Umbilical cord (tissue), 2 donors: ENCODE measurements around the gene MFN2. TPM values are rescaled to one million over a fixed set of nuclear protein-coding genes. Genes with fewer than 3 reads are reported as not detected.
A peak's percentile ranks its signal among the peaks of the same experiment; 100 is the strongest.
"Not testable (repeated sequence)": the region's sequence is repeated elsewhere in the genome, so short reads cannot be mapped to it uniquely, and the experiment has no call there.

Source experiments
- DNase-seq: peaks from one replicate; pipeline ENCODE4 v3.0.0-alpha.2; 2015; ENCODE audit warnings: low spot score
- total RNA-seq: library from RNA; depleted of rRNA; stranded (reverse); fragments of >200 nt; gene quantifications from one replicate; pipeline ENCODE4 v1.2.3, GENCODE V29; 2014; ENCODE audit warnings: low replicate concordance; ENCODE audit not compliant: insufficient read depth

The MFN2 gene
- total RNA-seq, 1 donor from 2014 or later = 25.5 TPM

DNA sequence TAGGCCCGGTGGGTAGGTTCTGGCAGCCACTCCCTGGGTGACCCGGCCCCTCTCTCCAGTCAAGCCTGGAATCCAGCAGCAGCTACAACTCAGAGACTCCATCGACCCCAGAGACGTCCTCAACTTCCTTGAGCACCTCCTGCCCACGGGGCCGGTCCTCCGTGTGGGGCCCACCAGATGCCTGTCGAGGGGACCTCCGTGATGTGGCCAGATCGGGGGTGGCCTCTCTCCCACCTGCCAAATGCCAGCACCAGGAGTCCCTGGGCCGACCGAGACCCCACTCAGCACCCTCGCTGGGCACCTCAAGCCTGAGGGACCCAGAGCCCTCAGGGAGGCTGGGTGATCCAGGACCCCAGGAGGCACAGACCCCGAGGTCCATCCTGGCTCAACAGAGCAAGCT lies 41.8 kb downstream of the MFN2 start:
- DNase-seq = no peak

DNA sequence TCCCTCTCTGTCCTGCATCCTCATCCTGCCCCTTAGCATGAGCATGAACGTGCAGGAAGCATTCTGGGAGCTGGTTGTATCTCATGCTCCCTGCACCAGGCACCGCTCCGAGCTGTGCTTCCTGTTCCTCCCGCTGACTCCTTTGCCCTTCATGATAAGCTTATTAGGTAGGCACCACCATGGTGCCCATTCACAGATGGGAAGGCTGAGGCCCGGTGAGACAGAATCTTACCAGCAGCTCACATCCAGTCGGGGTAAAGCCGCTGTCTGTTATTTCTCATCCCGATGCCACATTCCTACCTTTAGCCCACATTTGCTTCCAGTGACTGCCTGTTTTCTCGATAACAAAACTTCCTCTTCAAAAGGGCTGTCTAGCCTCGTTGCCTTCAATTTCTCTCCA lies 46.3 kb downstream of the MFN2 start:
- no peak for DNase-seq

DNA sequence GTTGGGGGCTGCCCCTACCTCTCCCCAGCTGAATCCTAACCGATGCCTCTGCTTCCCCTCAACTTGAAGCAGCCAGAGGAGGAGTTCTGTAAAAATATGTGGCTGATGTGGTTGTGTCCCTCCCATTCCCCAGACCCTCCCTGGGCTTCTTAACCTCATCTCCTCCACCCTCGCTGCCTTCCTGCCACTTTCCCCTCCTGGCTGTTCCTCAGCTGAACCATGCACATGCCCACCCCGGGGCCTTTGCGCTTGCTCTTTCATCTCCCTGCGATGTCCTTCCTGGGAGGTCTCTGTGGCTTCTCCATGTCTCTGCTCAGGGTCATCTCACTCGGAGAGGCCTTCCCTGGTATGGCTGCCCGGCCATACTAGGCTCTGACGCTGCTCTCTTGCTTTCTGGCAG lies 48.0 kb downstream of the MFN2 start:
- no peak for DNase-seq

DNA sequence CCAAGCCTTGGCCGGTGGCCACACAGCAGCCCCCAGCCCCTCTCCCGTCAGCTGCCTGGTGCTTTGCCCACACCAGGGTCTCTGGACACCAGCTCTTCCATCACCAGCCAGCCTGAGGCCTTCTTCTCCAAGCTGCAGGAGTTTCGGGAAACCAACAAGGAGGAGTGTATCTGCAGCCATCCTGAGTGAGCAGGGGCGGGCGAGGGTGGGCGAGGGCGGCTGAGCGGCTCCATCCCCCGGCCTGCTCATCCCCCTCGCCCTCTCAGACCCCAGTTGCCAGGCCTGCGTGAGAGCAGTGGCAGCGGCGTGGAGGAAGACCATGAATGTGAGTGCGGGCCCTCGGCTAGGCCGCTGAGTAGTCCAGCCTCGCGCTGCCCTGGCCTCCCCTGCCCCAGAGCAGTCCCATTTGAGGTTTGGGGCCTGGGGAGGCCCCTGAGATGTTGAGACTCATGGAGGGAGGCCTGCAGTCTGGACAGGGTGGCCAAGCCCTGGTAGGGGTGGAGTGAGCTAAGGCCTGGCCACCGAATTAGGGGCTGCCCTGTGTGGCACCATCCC lies 48.8 kb downstream of the MFN2 start:
- no peak for DNase-seq

DNA sequence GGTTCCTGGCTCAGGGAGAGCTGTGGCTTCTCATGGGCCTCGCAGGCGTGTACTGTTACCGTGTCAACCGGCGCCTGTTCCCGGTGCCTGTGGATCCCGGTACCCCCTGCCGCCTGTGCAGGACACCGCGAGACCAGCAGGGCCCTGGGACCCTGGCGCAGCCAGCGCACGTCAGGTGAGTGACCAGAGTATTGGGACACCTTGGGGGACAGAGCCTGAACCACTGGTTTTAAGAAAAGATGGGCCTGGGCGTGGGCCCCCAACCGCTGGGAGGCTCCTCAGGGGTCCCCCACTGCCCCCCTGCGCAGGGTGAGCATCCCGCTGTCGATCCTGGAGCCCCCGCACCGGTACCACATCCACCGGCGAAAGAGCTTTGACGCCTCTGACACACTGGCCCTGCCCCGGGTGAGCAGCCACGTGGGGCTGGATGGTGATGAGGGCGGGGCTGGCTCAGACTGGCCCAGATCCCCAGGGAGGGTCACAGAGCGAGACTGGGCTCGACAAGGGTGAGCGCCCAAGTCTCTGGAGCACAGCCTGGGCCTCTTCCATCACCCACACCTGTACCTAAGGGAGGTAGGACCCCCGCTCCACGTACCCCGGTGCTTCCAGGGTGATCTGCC lies 49.6 kb downstream of the MFN2 start:
- DNase-seq = no peak

DNA sequence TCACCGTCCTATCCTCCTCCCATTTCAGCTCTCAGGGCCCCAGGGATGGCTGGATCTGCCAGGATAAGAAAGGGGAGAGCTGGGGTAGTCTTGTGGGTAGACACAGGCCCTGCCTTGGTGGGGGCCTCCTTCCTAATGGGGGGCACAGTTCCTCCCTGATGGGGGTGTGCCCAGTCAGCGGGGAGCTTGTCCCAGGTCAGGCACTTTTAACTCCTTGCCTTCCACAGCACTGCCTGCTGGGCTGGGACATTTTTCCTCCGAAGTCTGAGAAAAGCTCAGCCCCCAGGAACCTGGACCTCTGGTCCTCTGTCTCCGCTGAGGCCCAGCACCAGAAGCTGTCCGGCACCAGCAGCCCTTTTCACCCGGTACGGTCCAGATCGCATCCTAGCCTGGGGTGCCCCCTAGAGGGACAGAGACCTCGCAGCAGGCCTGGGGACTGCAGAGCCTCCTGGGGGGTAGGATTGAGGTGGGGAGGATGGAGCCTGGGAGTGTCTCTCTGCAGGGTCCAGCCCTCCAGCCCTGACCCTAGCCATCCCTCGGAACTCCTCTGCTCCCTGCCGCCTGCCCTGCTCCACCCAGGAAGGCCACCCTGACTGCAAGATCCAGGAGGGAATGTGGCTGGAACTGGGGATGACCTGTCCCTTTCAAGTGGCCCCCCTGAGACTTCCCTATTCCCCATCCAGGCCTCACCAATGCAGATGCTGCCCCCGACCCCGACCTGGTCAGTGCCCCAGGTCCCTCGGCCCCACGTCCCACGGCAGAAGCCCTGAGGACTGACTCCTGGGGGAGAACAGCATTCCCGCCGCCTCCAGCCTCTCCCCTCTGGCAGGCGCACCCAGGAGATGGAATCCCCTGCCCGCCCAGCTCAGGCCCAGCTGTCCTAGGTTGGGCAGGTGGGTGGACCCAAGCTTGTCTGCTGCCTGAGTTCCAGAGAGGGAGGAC lies 51.1 kb downstream of the MFN2 start:
- no peak for DNase-seq

DNA sequence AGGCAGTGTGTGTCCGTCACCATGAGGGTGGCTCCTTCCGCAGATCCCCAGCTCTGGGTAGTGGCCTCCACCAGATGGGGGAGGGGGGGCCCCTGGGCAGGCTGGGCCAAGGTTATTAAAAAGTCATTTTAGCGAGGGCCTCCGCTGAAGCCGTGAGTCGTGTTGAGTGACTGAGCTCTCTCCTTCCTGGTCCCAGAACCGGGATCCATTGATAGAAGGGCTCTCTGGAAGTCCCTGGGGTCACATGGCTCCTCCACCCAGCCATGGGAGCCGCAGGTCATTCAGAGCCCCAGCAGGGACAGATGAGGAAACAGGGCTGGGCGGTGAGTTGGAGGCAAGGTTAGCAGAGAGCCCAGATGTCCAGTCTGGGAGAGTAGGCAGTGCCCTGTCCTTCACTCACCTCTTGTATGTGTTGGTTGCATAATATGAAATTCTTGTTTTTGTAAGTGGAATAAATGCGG lies 51.9 kb downstream of the MFN2 start:
- DNase-seq = no peak

DNA sequence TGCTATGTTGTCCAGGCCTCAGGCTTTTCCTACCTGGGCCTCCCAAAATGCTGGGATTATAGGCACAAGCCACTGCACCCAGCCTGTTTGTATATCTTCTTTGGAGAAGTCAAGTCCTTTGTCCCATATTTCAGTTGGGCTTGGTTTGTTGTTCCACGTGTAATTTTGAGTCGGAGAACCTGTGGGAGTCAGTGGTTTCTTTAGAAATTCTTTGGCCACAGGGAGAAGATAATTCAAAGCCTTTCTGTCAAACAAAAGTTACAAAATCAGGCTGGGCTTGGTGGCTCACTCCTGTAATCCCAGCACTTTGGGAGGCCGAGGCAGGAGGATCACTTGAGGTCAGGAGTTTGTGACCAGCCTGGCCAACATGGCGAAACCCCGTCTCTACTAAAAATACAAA lies 53.2 kb downstream of the MFN2 start:
- not testable (repeated sequence) for DNase-seq

DNA sequence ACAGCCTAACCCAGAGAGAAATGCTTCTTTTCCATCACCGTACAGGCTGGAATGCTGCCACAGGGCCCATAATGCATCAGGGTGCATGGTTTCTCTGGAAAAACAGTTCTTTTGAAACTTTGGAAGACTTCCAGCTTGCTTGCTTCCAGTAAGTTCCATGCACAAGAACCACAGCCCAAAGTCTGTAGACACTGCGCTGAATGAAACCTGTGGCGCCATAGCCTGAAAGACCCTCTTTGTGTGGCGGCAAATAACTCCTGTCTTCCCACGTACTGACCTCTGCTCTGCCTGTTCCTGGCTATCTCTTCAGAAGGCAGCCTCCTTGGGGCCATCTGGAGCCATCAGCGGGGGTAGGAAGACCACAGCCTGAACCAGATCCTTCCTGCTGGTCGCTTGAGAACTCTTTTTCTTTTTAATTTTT lies 54.1 kb downstream of the MFN2 start:
- peak; percentile 90 for DNase-seq

DNA sequence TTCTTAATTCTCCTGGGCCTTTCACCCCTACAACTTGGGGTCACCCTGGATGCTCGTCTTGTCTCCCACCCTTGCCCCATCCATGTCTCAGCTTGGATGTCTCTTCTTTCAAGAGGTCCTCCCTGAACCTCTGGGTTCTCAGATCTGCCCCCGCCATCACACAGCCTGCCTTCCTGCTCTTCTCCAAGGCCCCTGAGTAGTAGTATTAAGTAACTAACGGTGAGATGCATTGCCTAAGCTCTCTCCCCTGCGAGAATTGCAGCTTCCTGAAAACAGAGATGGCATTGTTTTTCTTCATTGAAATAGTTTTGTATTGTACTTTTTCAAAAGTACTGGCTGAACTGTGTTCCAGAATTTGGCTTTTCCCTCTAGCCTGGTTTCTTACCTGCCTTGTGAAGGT lies 55.1 kb downstream of the MFN2 start:
- DNase-seq = no peak

DNA sequence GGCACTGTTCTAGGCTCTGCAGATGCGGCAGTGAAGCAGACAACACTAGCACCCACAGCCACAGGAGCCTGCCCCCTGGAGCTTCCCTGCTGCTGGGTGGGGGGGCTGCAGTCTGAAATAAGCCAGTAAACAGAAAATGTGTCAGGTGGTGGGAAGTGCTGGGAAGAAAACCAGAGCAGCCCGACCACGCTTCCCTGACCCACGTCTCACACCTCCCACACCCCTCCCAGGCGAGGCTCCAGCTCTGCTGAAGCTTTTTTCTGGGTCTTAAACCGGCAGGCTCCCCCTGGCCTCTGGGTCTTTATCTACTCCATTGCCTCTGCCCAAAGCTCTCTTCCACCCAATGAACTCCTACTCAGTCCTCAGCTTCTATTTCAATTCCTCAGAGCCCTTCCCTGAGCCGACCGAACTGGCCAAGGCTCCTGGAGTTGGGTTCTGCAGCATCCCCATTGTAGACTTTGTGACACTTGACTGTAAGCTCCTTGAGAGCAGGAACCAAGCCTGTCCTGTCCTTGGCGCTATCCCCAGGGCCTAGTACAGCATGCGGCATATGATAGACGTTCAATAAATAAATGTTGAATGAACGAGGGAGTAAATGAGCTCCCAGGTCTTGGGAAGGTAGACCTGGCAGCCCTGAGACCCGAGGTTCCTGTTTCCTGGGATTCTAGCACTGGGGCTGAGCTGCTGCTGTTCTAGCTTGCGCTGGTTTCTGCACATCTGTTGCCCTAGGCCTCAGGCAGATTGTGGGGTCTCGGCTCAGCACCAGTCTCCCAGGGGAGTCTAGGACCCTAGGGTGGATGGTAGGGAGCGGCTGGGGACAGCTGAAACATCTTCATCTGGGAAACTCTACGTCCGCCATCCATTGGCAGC lies 57.5 kb downstream of the MFN2 start:
- DNase-seq = peak; percentile 56

DNA sequence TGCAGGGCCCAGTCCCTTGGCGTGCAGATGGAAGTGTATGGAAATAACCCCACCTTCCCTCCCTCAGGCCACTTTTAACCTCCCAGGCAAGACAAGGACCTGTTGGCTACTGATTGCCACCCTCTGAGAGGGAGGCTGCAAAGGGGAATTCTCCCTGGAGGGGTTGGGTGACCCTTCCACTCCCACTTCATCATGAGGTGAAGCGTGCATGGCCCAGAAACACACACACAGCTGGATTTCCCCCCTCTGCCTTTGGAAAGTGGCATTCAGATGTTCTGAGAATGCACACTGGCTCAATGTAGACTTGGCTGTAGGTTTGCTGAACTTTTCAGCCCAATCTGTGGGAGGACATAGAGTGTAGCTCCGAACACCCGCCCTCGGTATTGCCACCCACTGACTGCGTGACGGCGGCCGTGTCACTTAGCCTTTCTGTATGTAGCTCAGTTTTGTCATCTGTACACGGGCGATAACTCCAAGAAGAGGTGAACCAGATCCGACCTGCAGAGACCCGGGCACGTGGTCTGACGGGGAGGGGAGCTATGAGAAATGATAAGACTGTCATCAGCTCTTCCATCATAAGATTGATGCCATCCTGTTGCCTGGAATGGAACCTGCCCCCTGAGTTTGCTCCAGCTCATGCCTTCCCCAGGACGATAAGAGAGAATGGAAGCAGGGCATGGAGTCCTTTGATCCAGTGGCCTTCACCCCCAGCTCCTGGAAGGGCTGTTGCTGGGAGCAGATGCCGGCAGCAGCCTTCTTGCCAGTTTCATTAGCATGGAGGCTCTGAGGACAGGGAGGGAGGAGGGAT lies 58.3 kb downstream of the MFN2 start:
- peak; percentile 19 for DNase-seq

DNA sequence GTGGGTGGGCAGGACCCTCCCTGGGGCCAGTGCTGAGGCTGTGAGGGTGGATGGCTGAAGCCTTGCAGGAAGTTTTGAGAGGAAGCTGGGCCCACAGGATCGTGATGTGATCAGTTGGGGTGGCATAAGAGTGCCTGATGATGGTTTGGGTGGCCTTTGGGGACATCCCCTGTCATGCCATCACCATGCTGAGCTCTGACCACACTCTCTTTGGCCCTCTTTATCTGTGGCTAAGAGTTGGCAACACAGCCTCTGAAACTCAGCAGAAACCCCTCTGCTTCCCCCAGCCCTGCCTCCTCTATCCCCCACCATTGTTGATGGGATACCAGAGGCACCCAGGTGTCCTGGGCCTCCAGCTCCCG lies 58.9 kb downstream of the MFN2 start:
- no peak for DNase-seq

DNA sequence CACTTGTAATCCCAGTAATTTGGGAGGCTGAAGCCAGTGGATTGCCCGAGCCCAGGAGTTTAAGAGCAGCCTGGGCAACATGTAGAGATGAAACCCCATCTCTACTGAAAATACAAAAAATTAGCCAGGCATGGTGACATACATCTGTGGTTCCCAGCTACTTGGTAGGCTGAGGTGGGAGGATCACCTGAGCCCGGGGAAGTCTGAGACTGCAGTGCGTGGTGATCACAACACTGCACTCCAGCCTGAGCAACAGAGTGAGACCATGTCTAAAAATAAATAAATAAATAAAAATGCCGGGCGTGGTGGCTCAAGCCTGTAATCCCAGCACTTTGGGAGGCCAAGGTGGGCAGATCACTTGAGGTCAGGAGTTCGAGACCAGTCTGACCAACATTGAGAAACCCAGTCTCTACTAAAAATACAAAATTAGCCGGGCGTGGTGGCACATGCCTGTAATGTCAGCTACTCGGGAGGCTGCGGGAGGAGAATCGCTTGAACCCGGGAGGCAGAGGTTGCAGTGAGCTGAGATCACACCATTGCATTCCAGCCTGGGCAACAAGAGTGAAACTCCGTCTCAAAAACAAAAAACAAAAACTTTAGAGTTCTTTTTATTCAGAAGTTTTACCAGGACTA lies 59.7 kb downstream of the MFN2 start:
- DNase-seq = not testable (repeated sequence)

DNA sequence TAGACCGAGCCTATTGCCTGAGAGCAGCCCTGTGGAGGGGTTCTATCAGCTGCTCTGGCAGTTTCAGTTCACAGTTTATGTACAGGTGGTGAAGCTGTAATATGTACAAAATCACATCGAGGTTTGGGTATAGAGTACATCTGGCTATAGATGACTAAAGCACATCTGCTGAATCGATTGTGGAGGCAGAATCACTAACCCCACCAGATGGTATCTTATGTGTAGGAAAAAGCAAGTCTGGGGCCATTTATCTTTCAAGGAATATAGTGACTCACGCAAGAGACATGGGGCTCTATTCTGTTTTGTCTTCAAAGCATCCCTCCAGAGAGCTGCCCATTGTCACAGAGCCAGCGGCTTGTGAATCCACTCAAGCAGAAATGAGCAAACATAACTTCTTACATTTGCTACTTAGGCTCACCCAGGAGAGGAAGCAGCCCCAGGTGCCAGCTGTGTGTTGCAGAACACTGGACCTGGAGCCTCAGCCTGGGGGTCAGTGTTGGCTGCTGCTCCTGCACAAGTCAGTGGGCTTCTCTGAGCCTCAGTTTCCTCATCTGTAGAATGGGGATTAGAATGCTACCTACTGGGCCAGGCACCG lies 60.3 kb downstream of the MFN2 start:
- peak; percentile 90 for DNase-seq

DNA sequence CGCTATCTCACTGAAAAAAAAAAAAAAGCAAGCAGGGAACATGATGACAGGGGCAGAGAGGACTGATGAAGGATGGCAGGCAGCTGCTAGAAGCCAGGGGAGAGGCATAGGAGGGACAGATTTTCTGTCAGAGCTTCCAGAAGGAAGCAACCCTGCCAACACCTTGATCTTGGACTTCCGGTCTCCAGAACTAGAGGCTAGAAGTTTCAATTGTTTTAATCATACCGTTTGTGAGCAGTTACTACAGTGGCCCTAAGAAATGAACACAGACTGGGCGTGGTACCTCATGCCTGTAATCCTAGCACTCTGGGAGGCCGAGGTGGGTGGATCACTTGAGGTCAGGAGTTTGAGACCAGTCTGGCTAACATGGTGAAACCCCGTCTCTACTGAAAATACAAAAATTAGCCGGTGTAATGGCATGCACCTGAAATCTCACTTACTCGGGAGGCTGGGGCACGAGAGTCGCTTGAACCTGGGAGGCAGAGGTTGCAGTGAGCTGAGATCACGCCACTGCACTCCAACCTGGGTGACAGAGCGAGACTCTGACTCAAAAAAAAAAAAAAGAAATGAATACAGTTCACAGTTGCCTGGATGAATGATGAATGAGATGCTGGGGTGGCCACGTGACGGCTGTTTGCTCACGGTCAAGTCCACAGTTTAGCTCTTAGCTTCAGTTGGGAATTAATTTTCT lies 64.1 kb downstream of the MFN2 start:
- DNase-seq = not testable (repeated sequence)

DNA sequence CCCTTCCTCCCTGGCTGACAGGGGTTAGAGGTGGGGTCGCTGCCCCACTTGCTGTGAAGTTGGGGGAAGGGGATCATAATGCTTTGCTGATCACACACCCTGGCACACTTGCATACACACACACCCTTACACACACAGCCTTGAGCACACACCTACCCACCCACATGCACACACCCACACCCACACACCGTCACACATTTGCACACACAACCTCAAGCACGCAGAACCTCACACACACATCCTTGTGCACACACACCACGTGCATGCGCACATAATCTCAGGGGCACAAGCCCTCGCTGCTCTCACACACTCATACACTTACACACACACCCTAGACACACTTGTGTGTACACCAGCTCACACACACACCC lies 66.5 kb downstream of the MFN2 start:
- DNase-seq = no peak

DNA sequence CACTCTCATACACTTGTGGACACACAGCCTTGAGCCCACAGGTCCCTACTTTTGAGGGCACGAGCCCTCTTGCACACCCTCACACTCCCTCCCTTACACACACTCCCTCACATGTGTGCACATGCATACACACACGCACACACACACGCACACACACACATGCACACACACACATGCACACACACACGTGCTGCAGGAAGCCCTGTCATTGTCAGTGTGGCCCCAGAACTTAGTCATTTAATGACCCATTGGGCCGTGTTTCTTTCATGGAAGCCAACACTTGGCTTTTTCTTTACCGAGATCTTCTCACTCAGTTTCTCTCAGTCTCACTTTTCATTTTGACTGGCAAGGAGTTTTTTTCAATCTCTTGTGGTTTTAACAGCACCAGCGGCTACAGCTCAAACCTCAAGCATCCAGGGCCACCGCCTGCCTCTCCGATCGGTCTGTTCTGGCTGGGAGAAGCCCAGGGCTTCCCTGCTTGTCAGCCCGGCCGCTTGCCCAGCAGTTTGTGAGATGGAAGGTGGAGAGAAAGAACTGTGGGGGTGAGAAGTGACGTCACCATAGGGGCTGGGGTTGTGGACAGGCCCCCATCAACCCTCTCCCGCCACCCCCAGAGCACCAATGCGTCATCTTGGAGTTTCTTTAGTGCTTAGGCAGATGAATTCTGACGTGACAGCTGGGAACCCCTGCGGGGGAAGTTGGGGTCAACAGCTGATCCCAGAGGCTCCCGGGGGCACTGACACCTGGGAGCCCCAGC lies 67.1 kb downstream of the MFN2 start:
- no peak for DNase-seq

DNA sequence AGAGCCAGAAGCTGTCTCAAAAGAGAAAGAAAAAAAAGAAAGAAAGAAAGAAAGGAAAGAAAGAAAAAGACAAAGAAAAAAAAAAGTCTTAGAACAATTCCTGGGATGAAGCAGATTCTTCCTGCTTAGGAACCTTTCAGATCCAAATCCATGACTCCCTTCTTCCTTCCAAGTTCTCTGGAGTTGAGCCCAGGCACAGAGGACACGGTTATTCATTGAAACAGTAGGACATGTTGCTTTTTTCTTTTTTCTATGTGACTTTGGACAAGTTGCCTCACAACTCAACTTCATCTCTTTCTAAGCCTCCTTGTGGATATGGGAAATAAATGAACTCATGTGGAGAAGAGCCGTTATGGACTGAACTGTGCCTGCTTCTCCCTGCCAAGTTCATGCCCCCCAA lies 68.1 kb downstream of the MFN2 start:
- DNase-seq = no peak
